Natural killer cell (primary cell): Measurements from ENCODE around the gene ARID3B. TPM values are rescaled to one million over a fixed set of nuclear protein-coding genes. Genes with fewer than 3 reads are reported as not detected.
"Not testable (repeated sequence)": the region's sequence is repeated elsewhere in the genome, so short reads cannot be mapped to it uniquely, and the experiment has no call there.

Experiments
- ATAC-seq, 3 donors: fragments of 150-1000 bp in 2 of 3; fragments of 200-7000 bp in 1 of 3; cut with Tn5 transposase; 1 replicate in 1 of 3; 2 replicates in 2 of 3; pipeline ENCODE4 v1.10.0; 2021; ENCODE audit warnings: mild to moderate bottlenecking in 2 of 3, moderate library complexity in 2 of 3
- DNase-seq, 2 donors: peaks; one replicate each; pipeline versions ENCODE4 v3.0.0 to v3.0.0-alpha.2; 2013 to 2021; ENCODE audit warnings: mixed read lengths in 1 of 2
- H3K27ac ChIP-seq: one replicate; pipeline ENCODE4 v1.5.1; 2013; ENCODE audit warnings: mild to moderate bottlenecking, low read length
- H3K27me3 ChIP-seq: one replicate; pipeline ENCODE4 v1.6.1; 2013; ENCODE audit warnings: low read length; ENCODE audit not compliant: control insufficient read depth, insufficient read depth
- H3K36me3 ChIP-seq: one replicate; pipeline ENCODE4 v1.6.1; 2013; ENCODE audit warnings: low read length; ENCODE audit not compliant: control insufficient read depth, insufficient read depth
- H3K4me1 ChIP-seq: one replicate; pipeline ENCODE4 v1.6.1; 2013; ENCODE audit warnings: low read length; ENCODE audit not compliant: control insufficient read depth, insufficient read depth
- H3K4me3 ChIP-seq: one replicate; pipeline ENCODE4 v1.5.1; 2013; ENCODE audit warnings: low read length
- H3K9me3 ChIP-seq: one replicate; pipeline ENCODE4 v1.6.1; 2013; ENCODE audit warnings: low read length; ENCODE audit not compliant: control insufficient read depth, insufficient read depth
- H3K27ac Mint-ChIP-seq, 2 donors: one replicate each; pipeline ENCODE4 v1.8.0; 2022; ENCODE audit warnings: mild to moderate bottlenecking in 2 of 2, mixed read lengths in 2 of 2, moderate library complexity in 1 of 2
- H3K27me3 Mint-ChIP-seq, 2 donors: one replicate each; pipeline ENCODE4 v1.8.0; 2022; ENCODE audit warnings: low read depth in 2 of 2, mixed read lengths in 2 of 2
- H3K36me3 Mint-ChIP-seq: one replicate; pipeline ENCODE4 v1.8.0; 2022; ENCODE audit warnings: mixed read lengths
- H3K4me1 Mint-ChIP-seq, 2 donors: one replicate each; pipeline ENCODE4 v1.8.0; 2022; ENCODE audit warnings: mixed read lengths in 2 of 2
- H3K4me3 Mint-ChIP-seq: one replicate; pipeline ENCODE4 v1.8.0; 2022; ENCODE audit warnings: mild to moderate bottlenecking, moderate library complexity, mixed read lengths
- H3K9me3 Mint-ChIP-seq, 2 donors: one replicate each; pipeline ENCODE4 v1.8.0; 2022; ENCODE audit warnings: mixed read lengths in 2 of 2
- WGBS: methylation state at CpG from one replicate; pipeline ENCODE4 v1.1.7; 2013; ENCODE audit warnings: missing lambda C conversion rate; ENCODE audit not compliant: insufficient coverage; 5-methylcytosine and 5-hydroxymethylcytosine counted together
- intact Hi-C: fragments of 100-400 bp; cut with micrococcal nuclease; formaldehyde crosslinking; loops from one replicate; pipeline ENCODE4 v1.14.2; 2022
- total RNA-seq, 4 donors: library from RNA; stranded (reverse); fragments of 120-200 nt in 1 of 4; gene quantifications; one replicate each; pipeline versions ENCODE4 v1.2.3 to v1.2.4, GENCODE V29; 2013 to 2022
- TF ChIP-seq, protein P1 (sequence below): fragments of 200-600 bp; IDR thresholded peaks from one replicate; pipeline ENCODE4 v1.8.0; 2022; ENCODE audit warnings: antibody characterized with exemption

Gene ARID3B
- total RNA-seq, 3 donors from 2014 or later (not counting 1 experiment from before 2014, with no cell fraction given), result 56.4 to 59.2 (median 58.3) TPM

DNA sequence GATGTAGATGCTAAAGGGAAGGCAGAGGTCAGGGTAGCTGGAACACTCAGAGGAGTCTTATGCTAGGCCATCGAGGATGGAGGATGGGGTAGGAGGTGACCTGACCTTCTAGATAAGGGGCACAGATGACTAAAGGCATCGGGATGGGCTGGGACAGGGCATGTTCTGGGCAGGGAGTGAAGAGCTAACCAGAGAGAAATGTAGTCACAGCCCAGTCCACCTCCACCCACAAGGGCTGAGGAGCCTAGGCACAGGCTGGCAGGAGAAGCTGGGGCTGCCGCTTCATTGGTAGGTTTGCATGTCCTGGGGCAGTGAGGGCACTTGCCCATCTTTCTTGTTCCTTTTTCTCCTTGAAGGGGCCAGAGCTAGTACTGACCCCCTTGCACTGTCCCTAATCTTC, 87.2 kb downstream of the ARID3B start:
- Mint-ChIP-seq H3K4me1 (peaks cover 0 to 6% of the 10 kb centered on the region in 2 donors), H3K9me3 (no peaks in the 10 kb centered on the region), H3K36me3 (no peaks in the 10 kb centered on the region), H3K4me3 (no peak overlapping the region), H3K27me3 (no peaks in the 10 kb centered on the region), H3K27ac (peak overlapping the region; percentile 18 to 49)
- Histone ChIP-seq H3K4me3 (no peak overlapping the region), H3K27ac (no peak overlapping the region), H3K36me3 (peaks cover 89% of the 10 kb centered on the region), H3K27me3 (no peaks in the 10 kb centered on the region), H3K9me3 (no peaks in the 10 kb centered on the region), H3K4me1 (peaks cover 30% of the 10 kb centered on the region)
- TF ChIP-seq, protein P1, sequence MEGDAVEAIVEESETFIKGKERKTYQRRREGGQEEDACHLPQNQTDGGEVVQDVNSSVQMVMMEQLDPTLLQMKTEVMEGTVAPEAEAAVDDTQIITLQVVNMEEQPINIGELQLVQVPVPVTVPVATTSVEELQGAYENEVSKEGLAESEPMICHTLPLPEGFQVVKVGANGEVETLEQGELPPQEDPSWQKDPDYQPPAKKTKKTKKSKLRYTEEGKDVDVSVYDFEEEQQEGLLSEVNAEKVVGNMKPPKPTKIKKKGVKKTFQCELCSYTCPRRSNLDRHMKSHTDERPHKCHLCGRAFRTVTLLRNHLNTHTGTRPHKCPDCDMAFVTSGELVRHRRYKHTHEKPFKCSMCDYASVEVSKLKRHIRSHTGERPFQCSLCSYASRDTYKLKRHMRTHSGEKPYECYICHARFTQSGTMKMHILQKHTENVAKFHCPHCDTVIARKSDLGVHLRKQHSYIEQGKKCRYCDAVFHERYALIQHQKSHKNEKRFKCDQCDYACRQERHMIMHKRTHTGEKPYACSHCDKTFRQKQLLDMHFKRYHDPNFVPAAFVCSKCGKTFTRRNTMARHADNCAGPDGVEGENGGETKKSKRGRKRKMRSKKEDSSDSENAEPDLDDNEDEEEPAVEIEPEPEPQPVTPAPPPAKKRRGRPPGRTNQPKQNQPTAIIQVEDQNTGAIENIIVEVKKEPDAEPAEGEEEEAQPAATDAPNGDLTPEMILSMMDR, result no peak
- ATAC-seq (no peak), DNase-seq (no peak)
- intact Hi-C loops, result no loop called here
- WGBS, result 93% methylated on average over 3 of the region's 3 CpGs

DNA sequence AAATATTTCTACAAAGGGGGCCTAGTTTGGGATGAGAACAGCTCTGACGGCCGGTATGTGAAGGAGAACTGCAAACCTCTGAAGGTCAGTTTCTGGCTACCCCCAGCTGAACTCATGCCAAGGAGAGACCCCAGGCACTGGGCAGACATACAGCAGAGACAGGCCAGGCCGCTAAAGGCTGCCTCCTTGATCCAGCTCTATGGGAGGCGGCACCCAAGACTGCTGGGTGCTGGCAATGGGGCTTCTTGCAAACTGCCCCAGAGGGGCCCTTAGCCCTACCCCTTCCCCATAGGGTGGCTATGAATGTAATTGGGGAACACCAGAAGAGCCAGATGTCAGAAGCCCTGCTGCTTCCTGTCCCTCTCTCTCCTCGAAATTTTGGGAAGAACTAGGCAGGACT, 87.9 kb downstream of the ARID3B start:
- no peaks in the 10 kb centered on the region for H3K9me3 ChIP-seq
- Mint-ChIP-seq H3K36me3 (no peaks in the 10 kb centered on the region), H3K4me3 (no peak overlapping the region), H3K27me3 (no peaks in the 10 kb centered on the region), H3K9me3 (no peaks in the 10 kb centered on the region), H3K27ac (no peak overlapping the region), H3K4me1 (peaks cover 0 to 6% of the 10 kb centered on the region in 2 donors)
- no peaks in the 10 kb centered on the region for H3K27me3 ChIP-seq
- TF ChIP-seq, protein P1, result no peak
- peaks cover 30% of the 10 kb centered on the region for H3K4me1 ChIP-seq
- H3K27ac ChIP-seq, result no peak overlapping the region
- WGBS, result 79% methylated on average over 5 of the region's 5 CpGs
- ATAC-seq (no peak), DNase-seq (no peak)
- intact Hi-C loops, result no loop called here
- no peak overlapping the region for H3K4me3 ChIP-seq
- peaks cover 82% of the 10 kb centered on the region for H3K36me3 ChIP-seq

GRCh38 chr15:74629696-74630095, 88.7 kb downstream of the ARID3B start:
- H3K27me3 Mint-ChIP-seq, ATAC-seq, H3K4me1 Mint-ChIP-seq, DNase-seq, H3K4me3 Mint-ChIP-seq, H3K9me3 ChIP-seq, H3K9me3 Mint-ChIP-seq, H3K36me3 Mint-ChIP-seq, H3K27me3 ChIP-seq, H3K27ac Mint-ChIP-seq, H3K4me3 ChIP-seq: not testable (repeated sequence)
- intact Hi-C loops, result loop anchor here (2.0 to 10.0 kb wide), 2 partner anchors 257 to 575 kb away; partner anchors contain the start of gene C15orf39
- 98% methylated on average over 9 of the region's 10 CpGs for WGBS
- Histone ChIP-seq H3K27ac (peak overlapping the region; percentile 17), H3K4me1 (peaks cover 30% of the 10 kb centered on the region), H3K36me3 (peaks cover 79% of the 10 kb centered on the region)

GRCh38 chr15:74630284-74631086, 89.5 kb downstream of the ARID3B start:
- DNase-seq (no peak), ATAC-seq (no peak)
- intact Hi-C loops, result loop anchor here (2.0 to 10.0 kb wide), 2 partner anchors 258 to 574 kb away; partner anchors contain the start of gene C15orf39
- H3K36me3 ChIP-seq, result peaks cover 77% of the 10 kb centered on the region
- no peaks in the 10 kb centered on the region for H3K9me3 ChIP-seq
- 73% methylated on average over 6 of the region's 6 CpGs for WGBS
- Mint-ChIP-seq H3K27ac (peak overlapping the region; percentile 27 to 46), H3K4me3 (no peak overlapping the region), H3K36me3 (no peaks in the 10 kb centered on the region), H3K9me3 (no peaks in the 10 kb centered on the region), H3K27me3 (no peaks in the 10 kb centered on the region), H3K4me1 (peaks cover 0 to 10% of the 10 kb centered on the region in 2 donors)
- peak overlapping the region; percentile 17 for H3K27ac ChIP-seq
- TF ChIP-seq, protein P1, result no peak
- no peak overlapping the region for H3K4me3 ChIP-seq
- H3K4me1 ChIP-seq, result peaks cover 28% of the 10 kb centered on the region
- H3K27me3 ChIP-seq, result no peaks in the 10 kb centered on the region
